GM19463 (cell line): Measurements from ENCODE around the gene NUP153.
"Not testable (repeated sequence)": the region's sequence is repeated elsewhere in the genome, so short reads cannot be mapped to it uniquely, and the experiment has no call there.

Experiments used
- ATAC-seq: cut with Tn5 transposase; IDR thresholded peaks from one replicate; pipeline ENCODE4 v1.9.1; 2021; ENCODE audit warnings: mild to moderate bottlenecking, moderate library complexity; ENCODE audit not compliant: unreplicated experiment

NUP153 gene

DNA sequence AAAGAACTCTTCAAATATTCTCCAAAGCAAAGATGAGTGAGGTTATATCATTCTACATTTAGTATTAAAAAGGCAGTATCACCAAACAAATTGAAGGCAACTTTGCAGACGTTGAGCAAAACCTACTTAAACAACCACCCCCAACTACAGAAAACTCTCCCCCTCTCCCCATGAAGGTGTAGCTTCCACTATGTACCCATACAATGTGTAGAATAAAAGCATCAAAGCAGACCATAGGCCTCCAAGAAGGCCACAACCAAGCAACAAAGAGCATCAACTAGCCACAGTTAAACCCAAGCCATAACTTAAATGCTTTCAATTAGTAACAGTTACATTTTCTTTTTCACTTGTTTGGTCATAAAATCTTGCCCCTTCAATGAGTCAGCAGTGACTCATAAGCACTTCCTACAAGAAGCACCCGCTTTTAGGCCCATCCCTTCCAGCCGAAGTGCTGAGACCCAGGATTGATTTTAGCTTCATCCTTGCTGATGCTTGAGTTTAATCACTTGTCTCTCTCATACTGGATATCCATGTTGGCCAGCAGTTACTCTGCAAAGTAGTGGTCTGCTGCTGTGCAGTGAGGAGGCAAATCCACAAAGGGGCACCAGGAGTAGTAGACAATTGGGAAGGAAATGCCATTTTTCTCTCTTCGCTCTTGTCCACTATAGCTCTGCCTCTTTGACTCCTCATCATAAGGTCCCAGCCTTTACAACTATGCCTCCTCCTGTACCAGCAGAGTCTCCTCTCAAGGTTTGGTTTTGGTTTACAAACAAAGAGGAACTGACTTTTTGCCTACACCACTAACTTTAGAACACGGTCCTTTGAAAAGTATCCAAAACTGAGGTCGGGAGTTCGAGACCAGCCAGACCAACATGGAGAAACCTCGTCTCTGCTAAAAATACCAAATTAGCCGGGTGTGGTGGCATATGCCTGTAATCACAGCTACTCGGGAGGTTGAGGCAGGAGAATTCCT lies 8.4 kb upstream of the NUP153 start:
- ATAC-seq, result peak; percentile 87

DNA sequence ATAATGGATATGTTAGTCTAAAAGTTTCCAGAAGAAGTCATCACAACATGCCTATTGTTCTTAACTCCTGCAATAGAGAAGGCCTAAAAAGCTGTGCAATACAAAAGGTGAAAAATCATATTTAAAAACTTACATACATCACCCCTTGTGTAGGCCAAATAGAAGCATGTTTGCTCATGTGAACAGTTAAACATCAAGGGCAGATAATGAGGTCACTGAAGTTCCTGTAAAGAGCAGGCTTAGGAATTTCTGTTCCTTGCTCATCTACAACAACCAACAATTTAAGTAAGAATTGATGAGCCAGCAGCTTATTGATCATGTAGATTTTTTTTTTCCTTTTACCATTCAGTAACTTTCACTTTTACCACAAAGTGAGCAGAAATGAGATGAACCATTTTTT lies 7.5 kb upstream of the NUP153 start:
- no peak for ATAC-seq

DNA sequence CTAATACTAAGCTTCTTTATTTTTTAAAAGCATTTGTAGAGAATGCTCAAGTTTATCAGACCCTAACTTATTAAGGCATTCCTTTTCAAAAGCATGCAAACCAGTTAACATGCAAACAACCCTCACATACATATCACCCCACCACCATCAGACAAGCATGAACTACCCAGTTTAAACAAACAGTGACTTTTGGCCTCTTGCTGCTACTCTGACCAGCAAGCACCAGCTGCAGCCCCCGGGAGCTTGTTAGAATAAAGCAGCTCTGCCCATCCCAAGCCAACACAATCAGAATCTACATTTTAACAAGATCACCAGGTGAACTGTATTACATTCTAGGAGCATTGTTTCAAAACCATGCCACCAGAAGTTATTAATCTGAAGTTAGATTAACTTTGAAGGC lies 5.9 kb upstream of the NUP153 start:
- ATAC-seq, result no peak

DNA sequence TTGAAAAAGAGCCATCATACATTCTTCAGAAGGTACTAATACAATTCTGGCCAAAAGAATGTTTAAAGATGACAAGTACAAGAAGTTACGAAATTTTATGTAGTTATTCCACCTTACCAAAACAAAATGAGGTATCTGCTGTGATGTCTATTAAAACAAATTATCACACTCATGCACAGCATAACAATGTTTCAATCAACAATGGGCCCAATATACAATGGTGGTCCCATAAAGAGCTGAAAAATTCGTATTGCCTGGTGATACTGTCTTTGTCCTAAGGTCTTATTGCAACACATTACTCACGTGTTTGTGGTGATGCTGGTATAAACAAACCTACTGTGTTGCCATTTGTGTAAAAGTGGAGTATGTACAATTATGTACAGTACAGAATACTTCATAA lies 3.6 kb upstream of the NUP153 start:
- no peak for ATAC-seq

DNA sequence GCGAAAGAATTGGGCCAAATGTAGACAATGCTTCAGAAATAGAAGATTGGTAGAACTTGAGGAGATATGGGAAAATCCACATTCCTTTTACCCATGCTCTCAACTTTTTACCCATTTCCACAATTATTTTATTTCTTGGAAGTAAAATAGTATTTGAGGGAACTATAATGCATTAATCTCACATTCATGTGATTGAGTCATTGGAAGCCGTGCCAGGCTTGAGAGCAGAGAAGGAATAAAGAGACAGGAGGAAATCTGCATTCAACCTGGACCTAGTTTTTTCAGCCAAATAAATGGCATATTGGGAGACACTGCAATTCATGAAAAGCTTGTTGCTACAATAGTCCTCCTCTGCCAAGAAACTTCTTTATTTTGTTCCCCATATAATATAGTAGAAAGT lies 2.8 kb upstream of the NUP153 start:
- no peak for ATAC-seq

DNA sequence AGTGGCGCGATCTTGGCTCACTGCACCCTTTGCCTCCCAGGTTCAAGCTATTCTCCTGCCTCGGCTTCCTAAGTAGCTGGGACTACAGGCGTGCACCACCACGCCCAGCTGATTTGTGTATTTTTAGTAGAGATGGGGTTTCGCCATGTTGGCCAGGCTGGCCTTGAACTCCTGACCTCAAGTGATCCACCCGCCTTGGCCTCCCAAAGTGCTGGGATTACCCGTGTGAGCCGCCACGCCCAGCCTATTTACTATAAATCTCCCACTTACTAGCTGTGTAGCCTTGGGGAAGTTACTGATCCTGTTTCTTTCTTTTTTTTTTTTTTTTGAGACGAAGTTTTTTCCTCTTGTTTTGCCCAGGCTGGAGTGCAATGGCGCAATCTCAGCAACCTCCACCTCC lies 1.3 kb upstream of the NUP153 start:
- ATAC-seq, result not testable (repeated sequence)

DNA sequence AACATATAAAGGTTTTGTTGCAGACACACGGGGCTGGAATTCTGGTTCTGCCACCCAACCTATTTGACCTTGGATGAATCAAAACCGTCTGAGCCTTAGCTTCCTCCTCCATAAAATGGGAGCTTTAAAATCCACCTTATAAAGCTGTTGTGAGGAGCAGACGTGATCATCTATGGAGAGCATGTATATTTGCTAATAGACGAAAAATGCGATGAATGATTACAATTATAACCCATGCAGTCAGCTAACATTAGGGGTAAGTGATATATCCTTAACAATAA lies 586 bp upstream of the NUP153 start:
- ATAC-seq, result no peak

DNA sequence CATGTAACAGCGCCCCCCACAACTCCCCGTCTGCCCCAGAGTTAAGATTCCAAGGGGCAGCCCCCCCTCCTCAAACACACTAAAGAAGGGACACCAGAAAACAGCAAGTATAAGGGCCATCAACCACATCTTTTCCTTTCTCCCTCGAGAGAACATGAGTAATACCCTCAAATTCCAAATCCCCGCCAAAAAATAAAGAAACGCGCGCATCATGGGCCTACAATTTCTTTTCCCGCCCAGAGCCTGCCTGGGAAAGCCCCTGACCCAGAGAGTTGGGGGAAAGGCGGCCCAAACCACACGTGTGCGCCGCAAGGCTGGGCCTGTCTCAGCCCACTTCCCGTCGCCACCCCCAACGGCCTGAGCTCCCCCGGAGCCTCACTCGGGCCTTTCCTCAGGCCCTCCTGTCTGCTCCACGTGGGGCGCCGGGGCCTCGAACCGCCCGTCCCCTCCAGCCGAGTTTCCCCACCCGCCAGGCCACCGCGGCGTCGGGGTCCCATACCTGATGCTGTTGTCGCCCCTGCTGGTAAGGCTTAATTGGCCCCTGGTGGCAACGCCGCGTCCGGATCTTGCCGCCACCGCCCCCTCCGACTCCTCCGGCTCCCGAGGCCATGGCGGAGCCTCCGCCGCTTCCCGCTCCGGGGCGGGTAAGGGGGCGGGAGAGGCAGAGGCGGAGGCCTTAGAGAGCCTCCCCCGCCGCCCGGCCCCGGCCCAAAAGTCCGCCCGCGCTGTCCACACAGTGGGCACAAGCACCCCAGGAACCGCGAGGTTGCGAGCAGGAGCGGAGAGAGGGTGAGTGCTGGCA lies 746 bp downstream of the NUP153 start:
- ATAC-seq, result peak; percentile 64

DNA sequence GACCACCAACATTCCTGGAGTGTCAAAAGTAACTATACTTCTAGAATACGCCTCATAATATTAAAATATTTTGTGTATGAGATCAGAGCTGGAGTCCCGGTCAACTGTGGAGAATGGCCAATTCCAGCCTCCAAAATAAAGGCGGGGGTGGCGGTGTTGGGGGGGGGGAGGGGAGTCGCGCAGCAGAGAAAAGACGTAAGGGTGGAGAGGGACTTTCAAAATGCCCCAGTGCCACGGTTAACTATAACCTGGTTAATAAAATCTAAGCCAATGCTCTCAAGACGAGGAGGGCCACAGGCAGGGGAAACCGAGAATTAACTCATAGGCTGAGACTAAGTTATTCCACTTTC lies 1.3 kb downstream of the NUP153 start:
- peak; percentile 1 for ATAC-seq

DNA sequence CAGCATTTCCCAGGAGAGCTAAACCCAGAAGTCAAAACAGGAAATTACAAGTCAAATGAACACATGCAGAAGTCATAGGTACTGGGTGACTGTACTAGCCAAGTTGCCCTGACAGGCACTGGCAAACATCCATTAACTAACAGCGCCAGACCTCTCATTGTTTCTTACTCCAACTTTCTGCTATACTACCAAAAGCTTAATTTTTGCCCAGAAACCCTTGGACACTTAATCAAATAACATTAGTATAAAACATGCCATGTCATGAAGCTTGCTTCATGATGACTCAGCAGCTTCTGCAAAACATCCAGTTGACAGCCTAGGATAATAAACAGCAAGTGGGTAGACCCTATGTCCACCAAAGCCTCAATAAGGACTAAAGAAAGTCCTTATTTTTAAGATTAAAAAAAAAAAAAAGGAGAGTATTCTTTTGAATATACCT lies 3.5 kb downstream of the NUP153 start:
- no peak for ATAC-seq

DNA sequence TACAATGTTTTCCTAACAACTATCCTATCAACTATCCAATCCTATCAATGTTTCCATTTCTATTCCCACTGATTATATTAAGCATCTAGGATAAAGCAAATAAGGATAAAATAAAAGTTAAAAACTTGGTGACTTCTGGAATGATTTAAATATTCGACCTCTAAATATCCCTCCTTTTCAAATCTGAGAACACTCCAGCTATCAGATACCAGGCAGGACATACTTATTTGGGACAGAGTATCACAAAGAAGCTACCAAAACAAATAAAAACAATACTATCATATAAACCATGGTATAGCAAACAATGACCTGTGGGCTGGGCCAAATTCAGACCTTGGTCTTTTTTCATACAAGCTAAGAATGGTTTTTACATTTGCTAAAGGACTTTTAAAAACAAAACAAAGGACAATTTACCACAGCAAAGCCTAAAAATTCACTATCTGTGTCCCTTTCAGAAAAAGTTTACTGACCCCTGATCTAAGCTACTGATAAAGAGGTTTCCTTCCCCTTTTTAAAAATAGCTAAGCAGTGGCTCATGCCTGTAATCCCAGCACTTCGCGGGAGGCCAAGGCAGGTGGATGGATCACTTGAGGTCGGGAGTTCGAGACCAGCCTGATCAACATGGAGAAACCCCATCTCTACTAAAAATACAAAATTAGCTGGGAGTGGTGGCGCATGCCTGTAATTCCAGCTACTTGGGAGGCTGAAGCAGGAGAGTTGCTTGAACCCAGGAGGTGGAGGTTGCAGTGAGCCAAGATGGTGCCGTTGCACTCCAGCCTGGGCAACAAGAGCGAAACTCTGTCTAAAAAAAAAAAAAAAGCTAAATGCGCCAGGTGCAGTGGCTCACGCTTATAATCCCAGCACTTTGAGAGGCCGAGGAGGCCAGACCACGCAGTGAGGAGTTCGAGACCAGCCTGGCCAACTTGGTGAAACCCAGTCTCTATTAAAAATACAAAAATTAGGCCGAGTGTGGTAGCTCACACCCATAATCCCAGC lies 6.0 kb downstream of the NUP153 start:
- ATAC-seq, result no peak

DNA sequence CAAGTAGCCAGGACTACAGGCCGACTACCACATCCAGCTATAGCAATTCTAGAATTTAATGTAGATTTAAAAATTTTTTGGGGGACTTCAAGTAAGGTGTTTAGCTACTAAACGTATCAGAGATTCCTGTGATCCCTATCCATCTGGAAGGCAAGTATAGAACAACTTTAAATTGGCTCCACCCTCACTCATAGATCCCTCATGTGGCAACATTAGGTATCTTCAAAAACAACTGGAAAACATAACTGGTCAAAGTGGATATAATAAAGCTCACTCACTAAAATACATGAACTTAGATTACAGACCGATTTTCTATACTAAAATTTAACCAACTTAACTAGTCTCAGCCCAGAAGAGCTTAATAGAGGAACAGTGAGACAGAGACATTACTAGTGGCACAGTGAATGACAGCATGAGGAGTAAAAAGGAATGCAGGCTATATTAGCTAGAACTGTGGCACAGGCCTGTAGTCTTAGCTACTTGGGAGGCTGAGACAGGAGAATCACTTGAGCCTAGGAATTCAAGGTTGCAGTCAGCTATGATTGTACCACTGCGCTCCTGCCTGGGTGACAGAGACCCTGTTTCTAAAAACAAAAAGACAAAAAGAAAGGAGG lies 14.7 kb downstream of the NUP153 start:
- ATAC-seq, result no peak

DNA sequence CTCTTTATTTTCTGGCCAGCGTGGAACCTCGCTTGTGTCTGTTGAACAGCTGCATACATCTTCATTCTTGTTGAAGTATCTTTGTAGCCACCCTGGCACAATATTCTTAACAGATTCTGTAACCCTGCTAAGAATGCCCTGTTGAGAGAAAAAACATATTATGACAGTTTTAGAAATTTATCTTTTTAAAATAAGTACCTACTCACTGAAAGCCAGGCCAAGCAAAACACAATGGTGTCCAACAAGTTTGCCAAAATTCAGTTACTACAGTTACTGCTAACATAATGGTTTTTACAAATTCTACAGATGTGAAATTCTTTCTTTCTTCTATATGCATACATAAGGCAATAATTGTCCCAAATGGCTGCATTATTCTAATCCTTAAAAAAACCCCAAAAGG lies 18.2 kb downstream of the NUP153 start:
- ATAC-seq, result no peak

DNA sequence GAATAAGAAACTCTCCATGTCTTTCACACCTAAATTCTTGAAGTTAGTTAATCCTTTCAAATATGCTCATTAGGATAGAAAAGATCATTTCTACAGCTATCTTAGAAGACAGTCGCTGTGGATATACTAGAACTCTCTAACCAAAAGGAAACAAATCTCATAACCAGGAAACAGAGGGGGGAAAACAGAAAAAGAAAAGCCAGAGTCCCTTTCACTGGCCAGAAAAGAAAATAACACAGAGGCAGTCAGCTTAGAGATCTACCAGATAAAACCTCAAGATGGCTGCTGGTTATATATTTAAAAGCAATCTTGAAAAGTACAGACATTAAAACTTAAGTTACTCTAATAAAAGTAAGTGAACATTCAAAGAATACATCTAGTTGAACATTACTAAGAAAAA lies 19.6 kb downstream of the NUP153 start:
- ATAC-seq, result no peak

DNA sequence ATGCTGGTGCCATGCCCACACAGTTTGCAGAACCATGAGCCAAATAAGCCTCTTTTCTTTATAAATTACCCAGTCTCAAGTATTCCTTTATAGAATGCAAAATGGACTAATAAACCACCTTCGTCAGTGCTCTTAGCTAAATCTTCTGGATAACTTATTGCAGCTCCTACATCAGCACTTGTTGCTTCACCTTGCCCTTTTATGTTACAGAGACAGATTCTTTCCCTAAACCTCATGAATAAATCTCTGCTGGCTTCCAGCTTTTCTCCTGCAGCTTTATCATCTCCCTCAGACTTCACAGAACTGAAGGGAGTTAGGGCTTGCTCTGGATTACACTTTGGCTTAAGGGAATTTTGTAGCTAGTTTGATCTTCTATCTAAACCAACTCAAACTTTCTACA lies 22.6 kb downstream of the NUP153 start:
- no peak for ATAC-seq

DNA sequence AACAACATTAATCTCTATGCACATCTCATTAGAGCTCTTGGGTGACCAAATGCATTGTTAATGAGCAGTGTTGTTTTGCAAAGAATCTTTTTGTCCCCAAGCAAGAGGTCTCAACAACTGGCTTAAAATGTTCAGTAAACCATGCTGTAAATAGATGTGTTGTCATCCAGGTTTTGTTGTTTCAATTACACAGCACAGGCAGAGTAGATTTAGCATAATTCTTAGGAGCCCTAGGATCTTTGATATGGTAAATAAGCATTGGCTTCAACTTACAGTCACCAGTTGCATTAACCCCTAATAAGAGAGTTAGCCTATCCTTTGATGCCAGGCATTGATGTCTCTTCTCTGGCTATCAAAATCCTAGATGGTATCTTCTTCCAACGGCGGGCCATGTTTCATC lies 23.3 kb downstream of the NUP153 start:
- ATAC-seq, result no peak

DNA sequence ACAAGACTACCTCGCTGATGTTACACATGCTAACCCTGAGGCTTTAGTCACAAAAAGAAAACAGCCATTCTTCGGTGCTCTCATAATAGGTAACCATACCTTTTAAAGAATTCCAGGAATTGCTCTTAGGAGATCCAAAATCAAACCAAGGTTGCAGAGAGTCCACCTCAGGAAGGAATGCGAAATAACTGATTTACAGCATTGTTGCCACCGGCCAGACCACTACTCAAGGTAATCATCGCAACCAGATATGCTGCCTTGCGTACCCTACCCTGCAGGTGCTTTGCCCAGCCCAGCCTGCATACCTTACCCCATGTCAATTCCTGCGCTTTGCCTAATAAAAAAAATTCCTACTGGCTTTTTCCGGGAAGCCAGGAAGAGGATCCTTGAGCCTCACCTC lies 27.0 kb downstream of the NUP153 start:
- no peak for ATAC-seq

DNA sequence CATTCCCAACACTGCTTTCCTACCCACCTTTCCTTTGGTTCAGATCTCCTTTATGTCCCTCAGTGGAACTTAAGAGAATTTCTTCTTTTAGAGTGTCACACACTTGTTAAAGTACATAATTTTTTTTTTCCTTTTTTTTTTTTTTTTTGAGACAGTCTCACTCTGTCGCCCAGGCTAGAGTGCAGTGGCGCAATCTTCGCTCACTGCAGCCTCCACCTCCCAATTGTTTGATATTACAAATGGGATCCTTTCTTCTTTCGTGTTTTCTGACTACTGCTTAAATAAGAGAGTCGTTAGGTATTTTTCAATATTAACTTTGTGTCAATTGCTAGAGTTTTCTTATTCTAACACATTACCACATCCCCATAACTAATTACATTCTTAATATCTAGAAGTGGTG lies 29.1 kb downstream of the NUP153 start:
- ATAC-seq, result no peak

DNA sequence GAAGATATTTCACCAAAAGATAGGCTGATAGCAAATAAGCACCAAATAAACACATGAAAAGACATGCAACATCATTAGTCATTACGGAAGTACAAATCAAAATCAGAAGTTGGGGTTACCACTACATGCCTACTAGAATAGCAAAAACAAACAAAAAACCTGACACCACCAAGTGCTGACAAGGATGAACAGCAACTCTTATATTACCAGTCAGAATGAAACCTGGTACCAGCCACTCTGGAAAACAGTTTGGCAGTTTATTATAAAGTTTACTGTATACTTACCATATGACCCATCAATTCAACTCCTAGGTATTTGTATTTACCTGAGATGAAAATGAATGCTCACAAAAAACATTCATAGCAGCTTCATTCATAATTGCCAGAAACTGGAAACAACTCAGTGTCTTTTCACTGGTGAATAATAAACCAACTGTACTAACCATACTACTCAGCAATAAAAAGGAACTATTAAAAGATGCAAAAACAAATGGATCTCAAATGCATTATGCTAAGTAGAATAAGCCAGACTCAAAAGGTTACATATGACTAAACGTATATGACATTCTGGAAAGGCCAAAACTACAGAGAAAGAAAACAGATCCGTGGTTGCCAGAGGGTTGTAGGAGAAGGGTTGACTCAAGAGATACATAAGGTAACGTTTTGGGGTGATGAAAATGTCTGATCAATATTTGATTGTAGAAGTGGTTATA lies 33.0 kb downstream of the NUP153 start:
- ATAC-seq, result peak; percentile 69
